Keratinocyte (primary cell): ENCODE results near the gene PXYLP1. TPM values are rescaled to one million over a fixed set of nuclear protein-coding genes. Genes with fewer than 3 reads are reported as not detected.

ENCODE experiments used
- DNase-seq: peaks from one replicate; pipeline ENCODE4 v3.0.0-alpha.2; 2011; ENCODE audit warnings: low read depth, missing footprints, low spot score
- FAIRE-seq: peaks from 2 replicates; lab custom pipeline; 2011; peaks lifted over from hg19 to GRCh38; lab: Jason Lieb, UNC
- H2AFZ ChIP-seq: 2 replicates; pipeline ENCODE4 v1.6.0; 2012; ENCODE audit warnings: low read length, control low read depth, inconsistent platforms; ENCODE audit not compliant: control insufficient read depth
- H3K27ac ChIP-seq: 2 replicates; pipeline ENCODE4 v1.5.1; 2011; ENCODE audit warnings: low read length; ENCODE audit not compliant: control insufficient read depth, insufficient read depth
- H3K27me3 ChIP-seq: 3 replicates; pipeline ENCODE4 v1.6.0; 2011; ENCODE audit warnings: low read length; ENCODE audit not compliant: control insufficient read depth, insufficient read depth; ENCODE audit errors: extremely low read depth
- H3K36me3 ChIP-seq, 2 experiments: 2 replicates in 1 of 2; 3 replicates in 1 of 2; pipeline ENCODE4 v1.5.1; 2011; ENCODE audit warnings: low read length in 2 of 2, mild to moderate bottlenecking in 1 of 2; ENCODE audit not compliant: control insufficient read depth in 2 of 2, insufficient read depth in 2 of 2; ENCODE audit errors: extremely low read depth in 1 of 2
- H3K4me1 ChIP-seq: 3 replicates; pipeline ENCODE4 v1.5.1; 2011; ENCODE audit warnings: low read length; ENCODE audit not compliant: control insufficient read depth, insufficient read depth; ENCODE audit errors: extremely low read depth
- H3K4me2 ChIP-seq: 3 replicates; pipeline ENCODE4 v1.6.0; 2011; ENCODE audit warnings: low read depth, low read length; ENCODE audit not compliant: control insufficient read depth, insufficient read depth; ENCODE audit errors: extremely low read depth
- H3K4me3 ChIP-seq, 3 experiments: fragments of 200-600 bp in 1 of 3; sonication (generic) in 1 of 3; 2 replicates in 2 of 3; 3 replicates in 1 of 3; pipeline ENCODE4 v1.5.1; 2011 to 2016; ENCODE audit warnings: low read length in 3 of 3, mild to moderate bottlenecking in 3 of 3, control low read depth in 2 of 3, inconsistent platforms in 1 of 3, low read depth in 1 of 3, mixed read lengths in 1 of 3, mixed run types in 1 of 3, moderate library complexity in 1 of 3; ENCODE audit not compliant: control insufficient read depth in 2 of 3, insufficient read depth in 2 of 3; ENCODE audit errors: extremely low read depth in 1 of 3
- H3K79me2 ChIP-seq: 2 replicates; pipeline ENCODE4 v1.6.0; 2012; ENCODE audit warnings: low read length; ENCODE audit not compliant: control insufficient read depth, insufficient read depth
- H3K9ac ChIP-seq: 3 replicates; pipeline ENCODE4 v1.6.0; 2011; ENCODE audit warnings: low read length; ENCODE audit not compliant: control insufficient read depth, insufficient read depth; ENCODE audit errors: extremely low read depth
- H3K9me1 ChIP-seq: 3 replicates; pipeline ENCODE4 v1.6.0; 2011; ENCODE audit warnings: low read length; ENCODE audit not compliant: control insufficient read depth, insufficient read depth; ENCODE audit errors: extremely low read depth
- H3K9me3 ChIP-seq: 2 replicates; pipeline ENCODE4 v1.5.1; 2012; ENCODE audit warnings: low read depth, low read length; ENCODE audit not compliant: control insufficient read depth
- H4K20me1 ChIP-seq: 3 replicates; pipeline ENCODE4 v1.6.0; 2011; ENCODE audit warnings: low read length; ENCODE audit not compliant: control insufficient read depth, insufficient read depth; ENCODE audit errors: extremely low read depth
- EZH2 ChIP-seq: IDR thresholded peaks from one replicate; pipeline ENCODE4 v1.6.1; 2012; ENCODE audit warnings: inconsistent platforms, mild to moderate bottlenecking, low read length, moderate library complexity
- dilution Hi-C: fragments of 300-500 bp; cut with MboI; formaldehyde crosslinking; loops from one replicate; pipeline ENCODE4 v1.7.0; 2020; ENCODE audit warnings: low sequenced_read_pairs; ENCODE audit not compliant: extremely low pct_ligation_motif_present
- polyA plus RNA-seq, 5 experiments: library from polyadenylated mRNA; depleted of rRNA in 3 of 5; stranded (reverse) in 3 of 5; stranded (forward) in 1 of 5; unstranded in 1 of 5; fragments of >200 nt; gene quantifications; 1 replicate in 1 of 5; 2 replicates in 3 of 5; 3 replicates in 1 of 5; pipeline versions ENCODE4 v1.2.1 to v1.2.3, GENCODE V29; 2011 to 2012; ENCODE audit warnings: missing spikeins in 2 of 5, low read depth in 1 of 5, low replicate concordance in 1 of 5
- TF ChIP-seq, protein P1 (sequence below), 3 experiments: IDR thresholded peaks in 1 of 3; conservative IDR thresholded peaks in 1 of 3; optimal IDR thresholded peaks in 1 of 3; 2 replicates in 2 of 3; 3 replicates in 1 of 3; pipeline versions ENCODE3 to v1.5.1; 2011; ENCODE audit warnings: low read length in 3 of 3, mild to moderate bottlenecking in 3 of 3, moderate library complexity in 2 of 3, control low read depth in 1 of 3, inconsistent platforms in 1 of 3; ENCODE audit not compliant: insufficient read depth in 2 of 3; ENCODE audit errors: extremely low read depth in 1 of 3

PXYLP1 gene
- polyA plus RNA-seq, 1 donor (not counting 4 experiments of a cell fraction or from before 2014, with no cell fraction given), result 3.0 TPM

DNA sequence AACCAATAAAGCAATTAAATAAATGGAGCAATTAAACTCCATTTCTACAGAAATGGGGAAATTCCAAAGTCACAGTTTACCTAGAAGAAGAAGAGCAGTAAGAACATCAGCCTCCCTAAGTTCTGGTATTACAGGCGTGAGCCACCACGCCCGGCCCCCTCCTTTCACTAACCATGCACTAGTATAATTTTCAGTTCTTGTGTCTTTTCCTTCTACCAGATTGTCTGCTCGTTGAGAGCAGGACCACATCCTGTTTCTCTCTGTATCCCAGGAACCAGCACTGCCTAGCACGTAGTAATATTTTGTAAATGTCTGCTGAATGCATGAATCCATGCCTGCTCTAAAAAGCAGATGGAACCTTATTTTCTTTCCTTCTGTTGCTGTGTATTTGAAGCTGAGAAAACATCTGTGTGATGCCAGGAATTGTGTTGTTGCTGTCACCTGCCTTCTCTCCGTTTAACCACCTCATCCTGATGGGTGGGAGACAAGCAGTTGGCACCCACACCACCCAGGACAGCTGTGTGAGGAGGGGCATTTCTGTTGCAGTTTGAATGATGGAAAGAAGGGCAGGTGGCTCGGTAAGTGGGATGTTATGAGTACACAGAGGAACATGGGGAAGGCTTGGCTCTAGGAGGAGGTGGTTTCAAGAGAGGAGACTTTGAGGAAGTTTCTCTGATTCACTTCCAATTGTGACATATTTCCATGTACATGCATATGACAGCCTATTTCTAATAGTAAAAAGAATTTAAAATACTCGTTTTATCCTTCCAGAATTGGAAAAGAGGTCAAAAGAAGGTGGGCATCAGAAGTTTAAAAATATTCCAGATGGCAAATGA, 30.1 kb downstream of the PXYLP1 start:
- no peak overlapping the region for H2AFZ ChIP-seq
- H3K27ac ChIP-seq, result no peak overlapping the region
- TF ChIP-seq, protein P1, sequence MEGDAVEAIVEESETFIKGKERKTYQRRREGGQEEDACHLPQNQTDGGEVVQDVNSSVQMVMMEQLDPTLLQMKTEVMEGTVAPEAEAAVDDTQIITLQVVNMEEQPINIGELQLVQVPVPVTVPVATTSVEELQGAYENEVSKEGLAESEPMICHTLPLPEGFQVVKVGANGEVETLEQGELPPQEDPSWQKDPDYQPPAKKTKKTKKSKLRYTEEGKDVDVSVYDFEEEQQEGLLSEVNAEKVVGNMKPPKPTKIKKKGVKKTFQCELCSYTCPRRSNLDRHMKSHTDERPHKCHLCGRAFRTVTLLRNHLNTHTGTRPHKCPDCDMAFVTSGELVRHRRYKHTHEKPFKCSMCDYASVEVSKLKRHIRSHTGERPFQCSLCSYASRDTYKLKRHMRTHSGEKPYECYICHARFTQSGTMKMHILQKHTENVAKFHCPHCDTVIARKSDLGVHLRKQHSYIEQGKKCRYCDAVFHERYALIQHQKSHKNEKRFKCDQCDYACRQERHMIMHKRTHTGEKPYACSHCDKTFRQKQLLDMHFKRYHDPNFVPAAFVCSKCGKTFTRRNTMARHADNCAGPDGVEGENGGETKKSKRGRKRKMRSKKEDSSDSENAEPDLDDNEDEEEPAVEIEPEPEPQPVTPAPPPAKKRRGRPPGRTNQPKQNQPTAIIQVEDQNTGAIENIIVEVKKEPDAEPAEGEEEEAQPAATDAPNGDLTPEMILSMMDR (optimal IDR thresholded peaks at IDR 0.05 in 1 of 3, IDR thresholded peaks at IDR 0.05 in 1 of 3, conservative IDR thresholded peaks at IDR 0.05 in 1 of 3; ENCODE audit: extremely low read depth in 1 of 3, insufficient read depth in 2 of 3, low read length in 3 of 3), result no peak
- TF ChIP-seq EZH2, result no peak
- H3K27me3 ChIP-seq, result no peaks in the 10 kb centered on the region
- no peaks in the 10 kb centered on the region for H3K4me1 ChIP-seq
- no peaks in the 10 kb centered on the region for H3K36me3 ChIP-seq
- H3K4me3 ChIP-seq, result no peak overlapping the region
- no peaks in the 10 kb centered on the region for H3K9me3 ChIP-seq
- dilution Hi-C loops, result no loop called here
- H3K79me2 ChIP-seq, result no peaks in the 10 kb centered on the region
- no peaks in the 10 kb centered on the region for H3K9me1 ChIP-seq
- no peaks in the 10 kb centered on the region for H4K20me1 ChIP-seq
- no peak overlapping the region for H3K9ac ChIP-seq
- FAIRE-seq (no peak), DNase-seq (no peak)
- H3K4me2 ChIP-seq, result no peak overlapping the region

DNA sequence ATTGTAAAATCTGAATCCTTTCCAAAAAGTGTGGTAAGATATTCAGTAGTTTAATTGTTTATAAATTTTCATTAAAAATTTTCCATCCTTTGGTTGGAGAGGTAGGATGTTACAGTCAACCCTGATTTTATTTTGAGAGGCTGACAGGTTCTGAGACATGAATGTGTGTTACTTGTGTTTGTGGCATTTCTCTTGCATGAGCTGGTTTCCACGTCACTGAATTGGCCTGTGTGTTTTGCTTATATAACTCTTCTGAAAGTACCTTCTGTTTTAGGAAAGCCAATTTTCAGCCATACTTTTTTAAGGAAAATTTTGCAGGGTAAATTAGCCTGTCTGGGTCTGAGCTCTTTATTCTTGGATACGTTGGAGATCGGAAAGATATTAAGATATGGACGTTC, 30.7 kb downstream of the PXYLP1 start:
- Histone ChIP-seq H2AFZ (no peak overlapping the region), H3K4me3 (no peak overlapping the region), H3K27me3 (no peaks in the 10 kb centered on the region), H3K4me1 (no peaks in the 10 kb centered on the region), H3K27ac (no peak overlapping the region), H3K9me1 (no peaks in the 10 kb centered on the region), H3K9ac (no peak overlapping the region), H4K20me1 (no peaks in the 10 kb centered on the region), H3K9me3 (no peaks in the 10 kb centered on the region), H3K4me2 (no peak overlapping the region), H3K79me2 (no peaks in the 10 kb centered on the region), H3K36me3 (no peaks in the 10 kb centered on the region)
- FAIRE-seq (no peak), DNase-seq (no peak)
- dilution Hi-C loops, result no loop called here
- TF ChIP-seq, protein P1 (optimal IDR thresholded peaks at IDR 0.05 in 1 of 3, IDR thresholded peaks at IDR 0.05 in 1 of 3, conservative IDR thresholded peaks at IDR 0.05 in 1 of 3; ENCODE audit: extremely low read depth in 1 of 3, insufficient read depth in 2 of 3, low read length in 3 of 3), result no peak
- TF ChIP-seq EZH2, result no peak
